Mucosa of descending colon (tissue), 3 donors: ENCODE data around the gene DDIT4L. TPM values are rescaled to one million over a fixed set of nuclear protein-coding genes. Genes with fewer than 3 reads are reported as not detected.
"Not testable (repeated sequence)": the region's sequence is repeated elsewhere in the genome, so short reads cannot be mapped to it uniquely, and the experiment has no call there.

Source experiments
- ATAC-seq: fragments of 200-7000 bp; cut with Tn5 transposase; one replicate; pipeline ENCODE4 v1.9.1; 2020; ENCODE audit warnings: mild to moderate bottlenecking, moderate library complexity
- DNase-seq, 3 donors: peaks; one replicate each; pipeline ENCODE4 v3.0.0-alpha.2; 2020
- H3K36me3 ChIP-seq: fragments of 200-600 bp; one replicate; pipeline ENCODE4 v1.8.0; 2021; ENCODE audit warnings: low read depth, mild to moderate bottlenecking
- H3K4me1 ChIP-seq: fragments of 200-600 bp; one replicate; pipeline ENCODE4 v1.8.0; 2021; ENCODE audit warnings: low read depth, mild to moderate bottlenecking
- H3K4me3 ChIP-seq: fragments of 200-600 bp; one replicate; pipeline ENCODE4 v1.8.0; 2021; ENCODE audit warnings: mild to moderate bottlenecking
- H3K9me3 ChIP-seq: fragments of 200-600 bp; one replicate; pipeline ENCODE4 v1.8.0; 2021; ENCODE audit warnings: mild to moderate bottlenecking
- intact Hi-C, 2 donors: fragments of 100-400 bp; cut with DNase I in 1 of 2; cut with micrococcal nuclease in 1 of 2; formaldehyde crosslinking; loops; one replicate each; pipeline versions ENCODE4 v1.11.0 to v1.11.1; 2022; cut with DNase I, micrococcal nuclease
- total RNA-seq, 3 donors: library from RNA; stranded (reverse); fragmentation: NEBNext Ultra II Directional in 2 of 3; extraction: Animal tissue kit (Norgen Biotek cat#: 25700) in 2 of 3; gene quantifications; one replicate each; pipeline versions ENCODE4 v1.2.1 to v1.2.4, GENCODE V29; 2021 to 2023
- TF ChIP-seq, protein P1 (sequence below): fragments of 200-600 bp; IDR thresholded peaks from one replicate; pipeline ENCODE4 v1.8.0; 2022; ENCODE audit warnings: antibody characterized with exemption, mild to moderate bottlenecking
- donor health status: DM: no; HTN: no; CAD: no; lungs with moderate emphysema.
- donor health status: DM: no; HTN: no; CAD: no.
- donor health status: DM: no; HTN: yes; CAD: no.

Gene DDIT4L
- total RNA-seq, 3 donors from 2014 or later: 0.43 to 5.8 TPM; not detected in 1

- TF ChIP-seq, protein P1, sequence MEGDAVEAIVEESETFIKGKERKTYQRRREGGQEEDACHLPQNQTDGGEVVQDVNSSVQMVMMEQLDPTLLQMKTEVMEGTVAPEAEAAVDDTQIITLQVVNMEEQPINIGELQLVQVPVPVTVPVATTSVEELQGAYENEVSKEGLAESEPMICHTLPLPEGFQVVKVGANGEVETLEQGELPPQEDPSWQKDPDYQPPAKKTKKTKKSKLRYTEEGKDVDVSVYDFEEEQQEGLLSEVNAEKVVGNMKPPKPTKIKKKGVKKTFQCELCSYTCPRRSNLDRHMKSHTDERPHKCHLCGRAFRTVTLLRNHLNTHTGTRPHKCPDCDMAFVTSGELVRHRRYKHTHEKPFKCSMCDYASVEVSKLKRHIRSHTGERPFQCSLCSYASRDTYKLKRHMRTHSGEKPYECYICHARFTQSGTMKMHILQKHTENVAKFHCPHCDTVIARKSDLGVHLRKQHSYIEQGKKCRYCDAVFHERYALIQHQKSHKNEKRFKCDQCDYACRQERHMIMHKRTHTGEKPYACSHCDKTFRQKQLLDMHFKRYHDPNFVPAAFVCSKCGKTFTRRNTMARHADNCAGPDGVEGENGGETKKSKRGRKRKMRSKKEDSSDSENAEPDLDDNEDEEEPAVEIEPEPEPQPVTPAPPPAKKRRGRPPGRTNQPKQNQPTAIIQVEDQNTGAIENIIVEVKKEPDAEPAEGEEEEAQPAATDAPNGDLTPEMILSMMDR: no peak
- DNase-seq: no peak
- intact Hi-C loops: no loop called here
Observed at GRCh38 chr4:100146756-100147155, 43.5 kb downstream of the DDIT4L start.

GRCh38 chr4:100137320-100137719 is 52.9 kb downstream of the DDIT4L start:
- H3K36me3 ChIP-seq, H3K4me3 ChIP-seq, H3K9me3 ChIP-seq, H3K4me1 ChIP-seq, ATAC-seq, intact Hi-C loops, DNase-seq: not testable (repeated sequence)

More at GRCh38 chr4:100146756-100147155, 43.5 kb downstream of the DDIT4L start:
- ATAC-seq: no peak
- Histone ChIP-seq H3K4me1 (no peaks in the 10 kb centered on the region), H3K36me3 (no peaks in the 10 kb centered on the region), H3K4me3 (no peak overlapping the region), H3K9me3 (no peaks in the 10 kb centered on the region)

Other genes with a start within 250 kb of the DDIT4L start
- gene DNAJB14, start 243.8 kb downstream of the DDIT4L start, total RNA-seq: 10 to 100 TPM; 49.4 to 55.3 (median 54.2) TPM
- gene H2AZ1, start 240.2 kb downstream of the DDIT4L start, total RNA-seq: 100 to 1,000 TPM; 106 to 219 (median 216) TPM